Dendritic cell treated with granulocyte-macrophage colony-stimulating factor and Interleukin-4, amounts not matched to agents 40 ng/mL and 50 ng/mL, for 4 days (primary cell): ENCODE results near the gene COX17.

Source experiments
- H3K27ac Mint-ChIP-seq: one replicate; pipeline ENCODE4 v1.8.0; 2022; ENCODE audit warnings: mild to moderate bottlenecking, mixed read lengths
- H3K27me3 Mint-ChIP-seq: one replicate; pipeline ENCODE4 v1.8.0; 2022; ENCODE audit warnings: mild to moderate bottlenecking, mixed read lengths
- H3K36me3 Mint-ChIP-seq: one replicate; pipeline ENCODE4 v1.8.0; 2022; ENCODE audit warnings: low read depth, mixed read lengths
- H3K4me1 Mint-ChIP-seq: one replicate; pipeline ENCODE4 v1.8.0; 2022; ENCODE audit warnings: low read depth, mixed read lengths
- H3K4me3 Mint-ChIP-seq: one replicate; pipeline ENCODE4 v1.8.0; 2022; ENCODE audit warnings: mild to moderate bottlenecking, moderate library complexity, mixed read lengths
- H3K9me3 Mint-ChIP-seq: one replicate; pipeline ENCODE4 v1.8.0; 2022; ENCODE audit warnings: mixed read lengths
- intact Hi-C: fragments of 100-400 bp; cut with micrococcal nuclease; formaldehyde crosslinking; loops from one replicate; pipeline ENCODE4 v1.15.0; 2022

Gene COX17

DNA sequence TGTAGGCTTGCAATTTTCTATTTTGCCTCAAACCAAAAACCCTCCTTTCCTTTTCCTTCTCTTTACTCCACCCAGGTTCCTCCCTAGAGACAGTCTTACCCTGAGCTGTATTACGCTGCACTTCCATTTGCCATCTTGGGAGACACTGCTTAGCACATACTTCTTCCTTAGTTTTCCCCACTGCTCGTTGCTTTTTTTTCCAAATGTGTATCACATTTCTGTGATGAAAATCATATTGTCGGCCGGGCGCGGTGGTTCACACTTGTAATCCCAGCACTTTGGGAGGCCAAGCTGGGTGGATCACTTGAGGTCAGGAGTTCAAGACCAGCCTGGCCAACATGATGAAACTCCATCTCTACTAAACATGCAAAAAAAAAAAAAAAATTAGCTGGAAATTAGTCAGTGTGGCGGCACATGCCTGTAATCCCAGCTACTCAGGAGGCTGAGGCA lies 46.3 kb downstream of the COX17 start:
- H3K4me3 Mint-ChIP-seq = no peak overlapping the region
- H3K27me3 Mint-ChIP-seq = no peaks in the 10 kb centered on the region
- H3K36me3 Mint-ChIP-seq = no peaks in the 10 kb centered on the region
- H3K9me3 Mint-ChIP-seq = no peaks in the 10 kb centered on the region
- H3K4me1 Mint-ChIP-seq = peaks cover 86% of the 10 kb centered on the region
- peak overlapping the region; percentile 56 for H3K27ac Mint-ChIP-seq
- intact Hi-C loops = no loop called here

- Mint-ChIP-seq H3K36me3 (no peaks in the 10 kb centered on the region), H3K27ac (peak overlapping the region; percentile 56), H3K4me1 (peaks cover 87% of the 10 kb centered on the region), H3K27me3 (peaks cover 2% of the 10 kb centered on the region), H3K9me3 (no peaks in the 10 kb centered on the region), H3K4me3 (no peak overlapping the region)
- intact Hi-C loops = no loop called here
These were observed 46.9 kb downstream of the COX17 start for GRCh38 chr3:119630128-119630879.

GRCh38 chr3:119628816-119629445 lies 48.3 kb downstream of the COX17 start:
- Mint-ChIP-seq H3K27me3 (peaks cover 3% of the 10 kb centered on the region), H3K9me3 (no peaks in the 10 kb centered on the region), H3K36me3 (no peaks in the 10 kb centered on the region), H3K4me1 (peaks cover 92% of the 10 kb centered on the region), H3K4me3 (peak overlapping the region; percentile 6), H3K27ac (peak overlapping the region; percentile 89)
- intact Hi-C loops = loop anchor here (1.0 to 5.0 kb wide), 3 partner anchors 9 to 40 kb away; partner anchors contain the start of gene POPDC2

- intact Hi-C loops = loop anchor here (2.0 to 5.0 kb wide), 2 partner anchors 34 to 40 kb away; partner anchors contain the start of gene POPDC2
- Mint-ChIP-seq H3K27me3 (peaks cover 3% of the 10 kb centered on the region), H3K9me3 (no peaks in the 10 kb centered on the region), H3K4me3 (peak overlapping the region; percentile 30), H3K36me3 (no peaks in the 10 kb centered on the region), H3K27ac (peak overlapping the region; percentile 89), H3K4me1 (peaks cover 87% of the 10 kb centered on the region)
These were observed 48.8 kb downstream of the COX17 start for GRCh38 chr3:119628390-119628789.

- H3K27ac Mint-ChIP-seq = peak overlapping the region; percentile 89
- peaks cover 3% of the 10 kb centered on the region for H3K27me3 Mint-ChIP-seq
- peaks cover 79% of the 10 kb centered on the region for H3K4me1 Mint-ChIP-seq
- intact Hi-C loops = loop anchor here (5.0 kb wide), 1 partner anchor 35 kb away; the partner anchor contains the start of gene POPDC2
- H3K4me3 Mint-ChIP-seq = no peak overlapping the region
- H3K36me3 Mint-ChIP-seq = no peaks in the 10 kb centered on the region
- no peaks in the 10 kb centered on the region for H3K9me3 Mint-ChIP-seq
These were observed 49.7 kb downstream of the COX17 start for GRCh38 chr3:119627461-119627860.

- Mint-ChIP-seq H3K27ac (peak overlapping the region; percentile 89), H3K9me3 (no peaks in the 10 kb centered on the region), H3K36me3 (no peaks in the 10 kb centered on the region), H3K27me3 (peaks cover 3% of the 10 kb centered on the region), H3K4me1 (peaks cover 82% of the 10 kb centered on the region), H3K4me3 (no peak overlapping the region)
- intact Hi-C loops = loop anchor here (5.0 kb wide), 1 partner anchor 36 kb away; the partner anchor contains the start of gene POPDC2
These were observed 51.0 kb downstream of the COX17 start for GRCh38 chr3:119626196-119626595.

DNA sequence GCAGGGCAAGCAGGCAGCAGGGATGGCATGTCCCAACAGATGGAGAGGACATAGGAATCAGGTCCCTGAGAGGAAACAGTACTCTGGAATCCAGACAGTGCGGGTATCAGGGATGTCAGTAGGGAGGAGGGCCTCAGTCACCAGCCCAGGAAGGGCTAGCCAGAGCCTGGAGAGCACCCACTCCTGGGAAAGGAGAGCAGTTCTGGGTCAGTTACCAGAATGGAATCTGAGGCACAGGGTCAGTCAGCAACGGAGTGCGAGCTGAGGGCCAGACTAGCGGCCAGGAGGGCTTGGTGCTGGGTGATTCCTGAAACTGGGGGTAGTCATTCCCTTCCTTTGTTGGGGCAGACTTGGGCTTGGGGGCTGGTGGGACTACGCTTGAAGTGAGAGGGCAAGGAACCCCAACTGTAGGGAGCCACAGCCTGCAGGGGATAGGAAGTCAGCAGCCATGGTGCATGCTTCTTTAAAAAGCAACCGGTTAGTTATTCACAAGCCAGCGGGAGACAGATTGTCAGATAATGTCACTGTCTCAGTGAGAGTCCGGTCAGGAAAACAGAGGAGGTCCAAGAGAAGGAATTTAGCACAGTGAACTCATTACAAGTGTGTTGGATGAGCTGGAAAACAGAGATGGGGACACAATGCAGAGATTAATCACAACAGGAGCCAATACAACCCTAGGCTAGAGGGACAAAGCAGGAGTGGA lies 51.6 kb downstream of the COX17 start:
- peaks cover 82% of the 10 kb centered on the region for H3K4me1 Mint-ChIP-seq
- H3K9me3 Mint-ChIP-seq = no peaks in the 10 kb centered on the region
- intact Hi-C loops = loop anchor here (5.0 kb wide), 1 partner anchor 37 kb away; the partner anchor contains the start of gene POPDC2
- peaks cover 3% of the 10 kb centered on the region for H3K27me3 Mint-ChIP-seq
- no peaks in the 10 kb centered on the region for H3K36me3 Mint-ChIP-seq
- peak overlapping the region; percentile 89 for H3K27ac Mint-ChIP-seq
- no peak overlapping the region for H3K4me3 Mint-ChIP-seq

DNA sequence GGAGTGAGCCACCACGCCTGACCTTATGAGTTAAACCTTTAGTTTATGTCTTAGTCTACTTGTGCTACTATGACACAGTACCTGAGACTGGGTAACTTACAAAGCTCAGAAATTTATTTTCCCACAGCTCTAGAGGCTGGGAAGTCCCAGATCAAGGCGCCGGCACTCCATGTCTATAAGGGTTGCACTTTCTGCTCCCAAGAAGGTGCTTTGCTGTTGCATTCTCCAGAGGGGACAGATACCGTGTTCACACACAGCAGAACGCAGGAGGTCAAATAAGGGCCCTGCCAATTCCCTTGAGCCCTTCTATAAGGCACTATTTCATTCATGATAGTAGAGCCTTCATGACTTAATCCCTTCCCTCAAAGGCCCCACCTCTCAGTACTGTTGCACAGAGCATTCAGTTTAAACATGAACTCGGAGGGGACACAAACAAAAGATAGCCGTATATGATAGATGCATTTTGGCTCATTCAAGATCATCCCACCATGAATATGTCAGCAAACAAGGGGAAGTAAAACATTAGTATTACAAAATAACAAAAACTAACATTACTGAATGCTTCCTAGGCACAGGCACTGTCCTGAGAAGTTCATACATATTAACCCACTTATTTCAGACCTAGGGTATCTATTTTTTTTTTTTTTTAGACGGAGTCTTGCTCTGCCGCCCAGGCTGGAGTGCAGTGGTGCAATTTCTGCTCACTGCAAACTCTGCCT lies 53.0 kb downstream of the COX17 start:
- peaks cover 77% of the 10 kb centered on the region for H3K4me1 Mint-ChIP-seq
- no peaks in the 10 kb centered on the region for H3K36me3 Mint-ChIP-seq
- H3K27me3 Mint-ChIP-seq = peaks cover 3% of the 10 kb centered on the region
- H3K9me3 Mint-ChIP-seq = no peaks in the 10 kb centered on the region
- intact Hi-C loops = no loop called here
- no peak overlapping the region for H3K27ac Mint-ChIP-seq
- no peak overlapping the region for H3K4me3 Mint-ChIP-seq

GRCh38 chr3:119620899-119621298 lies 56.3 kb downstream of the COX17 start:
- H3K9me3 Mint-ChIP-seq = no peaks in the 10 kb centered on the region
- H3K27me3 Mint-ChIP-seq = peaks cover 3% of the 10 kb centered on the region
- intact Hi-C loops = no loop called here
- H3K4me3 Mint-ChIP-seq = no peak overlapping the region
- H3K27ac Mint-ChIP-seq = no peak overlapping the region
- peaks cover 49% of the 10 kb centered on the region for H3K4me1 Mint-ChIP-seq
- H3K36me3 Mint-ChIP-seq = no peaks in the 10 kb centered on the region
